Midbrain (tissue), 1 donor: Measurements from ENCODE around the gene KIF1A.

ENCODE experiments used
- DNase-seq: peaks from one replicate; lab custom pipeline; 2025; lab: John Stamatoyannopoulos, UW

KIF1A gene

DNA sequence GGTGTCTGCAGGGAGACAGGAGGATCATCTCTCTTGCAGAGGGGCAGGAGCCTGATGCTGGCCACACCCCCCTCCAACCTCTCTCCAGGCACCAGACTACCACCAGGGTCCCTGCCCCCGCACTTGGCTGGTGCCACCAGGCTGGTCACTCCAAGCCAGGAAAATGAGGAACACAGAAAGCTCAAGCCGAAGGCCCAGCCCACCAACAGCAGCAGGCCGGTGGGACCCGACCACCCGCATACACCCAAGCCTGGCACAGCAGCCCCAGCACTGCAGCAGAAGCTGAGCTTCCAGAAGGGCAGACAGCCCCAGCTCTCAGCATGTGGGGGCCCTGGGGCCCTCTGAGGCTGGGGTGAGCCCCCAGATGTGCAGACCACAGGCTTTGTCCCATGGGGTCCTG lies 52.7 kb downstream of the KIF1A start:
- DNase-seq = no peak

DNA sequence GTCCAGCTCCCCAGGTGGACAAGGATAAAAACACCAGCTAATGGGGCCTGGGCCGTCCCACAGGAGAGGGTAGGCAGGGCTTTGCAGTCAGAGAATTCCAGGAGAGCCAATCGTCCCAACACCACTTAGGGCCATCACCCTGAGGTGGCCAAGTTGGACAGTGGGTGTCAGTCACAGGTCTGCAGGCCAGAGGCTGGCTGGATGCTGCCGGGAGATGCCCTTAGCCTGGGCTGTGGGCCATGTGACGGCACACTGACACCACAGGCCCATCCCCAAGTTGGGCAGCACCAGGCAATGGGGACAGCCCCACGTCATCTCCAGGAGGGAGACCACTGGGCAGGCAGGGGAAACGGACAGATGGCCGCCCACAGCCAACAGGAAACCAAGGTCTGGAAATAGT lies 53.9 kb downstream of the KIF1A start:
- no peak for DNase-seq

DNA sequence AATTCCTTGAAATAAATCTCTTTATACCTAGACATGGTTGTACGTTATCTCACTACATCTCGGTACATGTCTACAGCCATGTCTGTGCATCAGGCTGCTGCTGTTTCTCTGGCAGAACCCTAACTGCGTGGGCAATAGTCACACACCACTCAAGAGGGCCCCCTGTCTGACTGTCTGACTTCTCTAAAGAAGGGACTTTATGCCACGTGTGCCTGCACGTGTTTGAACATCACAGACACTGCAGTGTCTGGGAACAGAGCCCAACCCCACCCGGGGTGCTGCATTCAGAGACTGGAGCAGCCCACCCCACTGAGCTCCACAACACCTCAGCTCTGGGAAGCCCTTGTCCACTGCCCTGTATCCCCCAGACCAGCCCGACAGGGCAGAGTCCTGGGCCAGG lies 55.0 kb downstream of the KIF1A start:
- no peak for DNase-seq

DNA sequence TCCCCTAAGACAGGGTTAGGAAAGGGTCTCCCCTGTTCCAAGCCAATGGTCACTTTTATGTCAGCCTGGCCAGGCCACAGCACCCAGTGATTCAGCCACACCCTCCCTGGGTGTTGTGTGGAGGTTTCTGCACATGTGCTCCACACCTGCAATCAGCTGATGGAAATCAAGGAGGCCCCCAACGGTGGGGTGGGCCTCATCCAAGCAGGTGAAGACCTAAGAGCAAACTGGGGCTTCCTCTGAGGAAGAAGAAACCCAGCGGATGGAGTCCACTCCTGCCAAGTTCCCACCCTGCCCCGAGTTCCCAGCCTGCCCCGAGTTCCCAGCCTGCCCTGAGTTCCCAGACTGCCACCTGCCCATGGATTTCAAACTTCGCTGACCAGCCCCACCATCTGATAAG lies 55.4 kb downstream of the KIF1A start:
- no peak for DNase-seq

DNA sequence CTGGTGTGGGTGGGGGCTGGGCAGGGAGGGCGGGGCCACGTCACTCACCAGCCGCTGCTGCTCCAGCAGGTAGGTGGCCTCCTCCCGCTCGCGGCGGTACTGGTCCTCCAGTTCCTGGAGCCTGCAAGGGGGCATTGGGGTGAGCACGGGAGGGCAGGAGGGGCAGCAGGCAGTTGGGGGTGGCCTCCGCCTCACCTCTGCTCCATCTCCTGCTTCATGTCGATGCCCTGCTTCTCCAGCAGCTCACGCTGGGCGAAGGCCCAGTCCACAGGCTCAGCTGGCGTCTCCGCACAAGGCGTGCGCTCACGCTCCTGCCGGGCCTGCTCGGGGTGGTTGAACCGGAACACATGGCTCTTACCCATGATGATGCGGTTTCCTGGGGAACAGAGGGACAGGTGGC lies 57.0 kb downstream of the KIF1A start:
- no peak for DNase-seq

DNA sequence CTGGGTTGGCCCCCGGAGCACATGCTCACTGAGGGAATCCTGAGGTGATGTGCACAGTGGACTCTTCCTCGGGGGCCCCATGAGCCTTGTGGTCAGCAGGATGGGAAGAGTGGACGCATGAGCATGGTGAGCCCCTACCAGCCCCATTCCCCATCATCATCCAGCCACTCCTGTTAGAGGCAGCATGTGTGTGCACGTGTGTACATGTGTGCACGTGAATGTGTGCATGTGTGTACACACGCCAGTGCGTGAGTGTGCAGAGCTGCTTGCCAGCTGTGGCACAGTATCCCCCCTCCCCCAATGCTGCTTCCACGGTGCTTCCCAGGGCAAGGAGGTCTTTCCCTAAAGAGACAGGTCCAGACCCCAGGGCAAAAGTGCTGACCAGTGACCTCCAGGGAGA lies 57.8 kb downstream of the KIF1A start:
- no peak for DNase-seq

DNA sequence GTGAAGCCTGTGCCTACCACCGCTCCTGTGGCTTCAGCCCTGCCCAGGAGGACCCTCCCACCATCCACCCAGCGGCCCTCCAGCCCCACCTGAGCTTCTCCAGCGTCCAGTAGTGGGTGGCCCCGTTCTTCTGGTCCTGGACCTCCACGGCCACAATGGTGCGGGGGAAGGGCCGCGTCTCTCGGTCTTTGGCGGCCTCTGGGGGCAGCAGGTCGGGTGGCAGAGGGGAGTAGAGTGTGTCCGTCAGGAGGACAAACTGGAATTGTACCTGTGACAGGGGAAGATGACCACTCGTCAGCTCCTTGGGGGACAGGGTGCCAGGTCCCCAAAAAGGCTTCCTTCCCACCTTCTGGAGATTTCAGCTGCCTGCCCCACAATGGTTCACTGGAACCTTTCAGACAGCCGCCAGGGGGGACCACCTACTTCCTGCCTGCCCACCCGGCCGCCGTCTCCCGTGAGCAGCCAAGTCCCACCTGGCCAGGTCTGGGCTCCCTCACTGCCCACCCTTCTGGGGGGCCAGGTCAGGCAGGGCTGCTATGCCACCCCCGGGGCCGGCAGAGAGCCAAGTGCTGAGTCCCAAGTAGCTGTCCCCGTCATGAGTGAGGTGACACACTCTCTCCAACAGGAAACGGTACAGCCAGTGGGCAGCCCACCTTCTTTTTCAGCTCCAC lies 59.3 kb downstream of the KIF1A start:
- no peak for DNase-seq

DNA sequence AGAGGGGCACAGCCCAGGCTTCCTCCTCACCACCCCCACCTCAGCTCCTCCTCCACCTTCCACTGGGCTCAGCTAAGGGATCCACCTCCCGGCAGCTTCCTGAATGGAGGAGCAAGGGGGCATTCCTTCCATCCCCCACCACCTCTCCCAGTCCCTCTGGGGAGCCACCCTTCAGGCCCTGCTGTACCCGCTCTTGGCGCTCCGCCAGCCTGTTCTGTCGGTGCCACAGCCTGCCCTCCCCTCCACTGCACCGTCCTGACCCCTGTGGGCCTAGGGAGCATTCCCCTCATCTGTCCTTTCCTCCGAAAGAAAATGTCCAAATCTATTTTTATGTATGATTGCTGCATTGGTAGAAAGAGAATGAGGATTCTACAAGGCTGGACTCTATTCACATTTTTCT lies 59.9 kb downstream of the KIF1A start:
- no peak for DNase-seq

DNA sequence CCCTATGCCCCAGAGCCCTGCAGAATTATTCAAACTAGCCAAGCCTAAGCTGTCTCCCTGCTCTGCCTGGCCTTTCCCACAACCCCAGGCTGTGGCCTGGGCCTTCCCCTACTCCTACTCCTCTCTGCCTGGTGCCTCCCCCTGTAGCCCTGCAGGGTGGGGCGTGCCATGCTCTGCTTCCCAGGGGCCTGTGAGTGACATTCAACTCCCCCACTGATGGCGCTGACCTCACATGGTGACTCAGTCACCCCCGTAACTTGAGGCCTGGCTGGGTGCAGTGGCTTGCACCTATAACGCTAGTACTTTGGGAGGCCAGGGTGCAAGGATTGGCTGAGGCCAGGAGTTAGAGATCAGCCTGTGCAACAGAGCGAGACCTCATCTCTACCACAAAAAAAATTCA lies 60.6 kb downstream of the KIF1A start:
- no peak for DNase-seq

DNA sequence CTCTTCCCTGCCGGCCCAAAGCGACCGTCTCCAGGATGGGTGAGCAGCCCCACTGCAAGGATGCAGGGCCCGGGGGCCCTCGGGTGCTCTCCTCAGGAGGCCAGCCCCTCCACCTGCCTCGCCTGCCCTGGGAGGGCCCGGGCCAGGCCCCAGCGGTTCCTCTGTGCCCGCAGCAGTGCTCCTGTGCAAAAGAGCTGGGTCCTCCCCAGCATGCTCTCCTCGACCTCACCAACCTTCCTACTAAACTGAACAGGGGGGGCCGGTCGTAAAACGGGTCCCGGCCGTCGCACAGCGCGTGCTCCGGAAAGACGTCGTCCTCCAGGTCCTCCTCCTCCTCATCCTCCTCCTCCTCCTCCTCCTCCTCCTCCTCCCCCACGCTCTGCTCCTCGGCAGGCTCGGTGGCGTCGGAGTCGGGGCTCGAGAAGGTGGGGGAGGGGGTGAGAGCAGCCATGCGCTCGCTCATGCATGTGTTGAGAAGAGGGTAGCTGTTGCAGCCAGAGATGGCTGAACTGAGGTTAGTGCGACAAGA lies 62.9 kb downstream of the KIF1A start:
- no peak for DNase-seq

DNA sequence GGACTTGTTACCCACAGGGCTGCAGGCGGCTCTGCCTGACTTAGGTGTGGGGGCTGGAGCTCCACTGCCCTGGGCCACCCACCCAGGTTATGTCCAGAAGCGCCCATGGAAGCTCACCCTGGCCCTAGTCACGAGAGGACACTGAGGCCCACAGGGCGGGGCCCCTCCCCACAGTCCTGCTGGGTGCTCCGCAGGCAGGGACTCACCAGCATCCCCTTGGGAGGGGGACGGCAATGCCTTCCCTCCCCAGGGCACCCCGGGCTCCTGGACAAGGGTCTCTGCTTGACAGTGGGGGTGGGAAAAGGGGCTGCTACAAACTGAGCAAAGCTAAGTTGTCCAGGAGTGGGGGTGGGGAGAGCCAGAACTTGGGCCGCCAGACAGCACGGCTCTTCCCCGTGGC lies 67.8 kb downstream of the KIF1A start:
- no peak for DNase-seq

DNA sequence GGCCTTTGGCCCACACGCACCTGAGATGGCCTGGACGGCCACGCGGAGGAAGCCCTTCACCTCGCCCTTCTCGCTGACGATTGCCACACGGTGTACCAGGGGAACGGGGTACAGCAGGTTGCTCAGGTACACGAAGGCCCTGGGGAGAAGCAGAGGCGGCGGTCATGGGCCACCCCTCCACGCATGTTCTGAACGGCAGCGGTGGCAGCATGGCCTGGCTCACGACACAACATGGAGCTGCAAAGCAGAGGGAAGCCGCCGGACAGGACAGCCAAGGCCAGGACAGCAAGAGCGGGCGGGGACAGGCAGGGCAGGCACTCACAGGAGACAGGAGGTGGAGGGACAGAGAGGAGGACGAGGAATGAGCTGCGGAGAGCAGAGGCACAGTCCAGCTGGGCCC lies 69.6 kb downstream of the KIF1A start:
- DNase-seq = no peak

DNA sequence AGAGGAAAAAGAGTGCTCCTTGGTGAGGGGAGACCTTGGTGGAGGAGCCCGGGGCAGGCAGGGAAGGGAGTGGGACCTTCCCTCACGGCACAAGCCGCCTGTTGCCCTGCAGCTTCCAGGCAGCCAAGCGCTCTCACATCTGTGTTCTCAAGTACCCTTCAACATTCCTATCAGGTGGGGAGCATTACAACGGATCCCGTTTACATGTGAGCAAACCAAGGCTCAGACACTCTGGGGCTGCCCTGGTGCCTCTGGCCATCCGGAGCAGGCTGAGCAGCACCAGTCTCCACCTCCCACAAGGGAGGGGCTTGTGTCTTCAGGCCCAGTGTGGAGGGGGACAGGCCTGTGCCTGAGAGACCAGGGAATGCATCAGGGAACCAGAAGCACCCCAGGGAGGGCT lies 70.5 kb downstream of the KIF1A start:
- DNase-seq = no peak

DNA sequence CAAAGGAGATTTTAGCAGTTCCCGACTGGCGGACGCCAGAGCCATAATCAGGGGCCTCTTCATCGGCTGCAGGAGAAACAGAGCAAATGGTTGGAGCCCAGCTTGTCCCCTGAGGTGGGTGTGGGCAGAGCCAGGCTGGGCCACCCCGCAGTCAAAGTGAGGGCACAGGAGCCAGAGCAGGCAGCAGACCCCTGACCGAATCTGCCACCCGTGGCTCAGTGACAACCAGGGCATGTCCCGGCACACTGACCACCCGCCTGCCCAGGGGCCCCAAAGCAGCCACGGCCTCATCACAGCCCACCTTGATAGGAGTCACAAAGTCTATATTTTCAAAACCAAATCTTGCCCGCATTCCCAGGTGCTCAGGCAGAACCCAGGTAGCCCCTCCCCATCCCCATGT lies 72.8 kb downstream of the KIF1A start:
- DNase-seq = no peak

DNA sequence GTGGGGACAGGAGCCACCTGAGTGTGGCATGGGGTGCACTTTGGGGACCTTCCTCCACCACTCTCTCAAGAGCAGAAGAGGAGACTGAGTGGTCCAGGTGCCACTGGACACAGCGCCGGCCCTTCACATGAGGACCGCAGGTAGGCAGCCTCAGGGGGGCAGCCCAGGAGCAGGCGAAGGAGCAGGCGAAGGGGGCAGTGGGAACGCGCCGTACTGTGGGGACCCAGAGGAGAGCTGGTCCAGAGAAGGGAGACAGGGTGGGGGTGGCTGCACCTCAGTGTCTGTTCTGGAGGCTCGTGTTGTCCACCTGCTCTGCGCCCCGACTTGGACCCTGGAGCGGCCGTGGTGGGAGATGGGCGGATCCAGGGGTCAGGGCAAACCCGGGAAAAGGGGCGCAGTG lies 73.3 kb downstream of the KIF1A start:
- no peak for DNase-seq

DNA sequence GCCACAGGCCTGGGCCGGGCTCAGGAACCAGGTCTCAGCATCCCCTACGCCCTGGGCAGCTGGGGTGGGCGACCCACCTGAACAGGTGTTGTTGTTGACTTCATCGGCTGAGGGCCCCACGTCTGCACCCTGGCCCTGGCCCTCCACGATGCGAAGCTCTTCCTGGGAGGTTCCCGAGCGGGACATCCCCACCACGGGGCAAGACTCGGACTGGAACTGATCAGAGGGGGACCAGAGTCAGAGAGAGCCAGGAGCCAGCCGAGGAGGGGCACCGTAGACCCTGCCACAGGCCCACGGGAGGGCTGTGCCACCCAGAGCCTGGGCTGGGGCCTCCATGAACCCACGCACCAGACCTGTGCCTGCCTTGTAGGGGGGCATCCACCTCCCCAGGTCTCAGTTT lies 74.1 kb downstream of the KIF1A start:
- DNase-seq = no peak

DNA sequence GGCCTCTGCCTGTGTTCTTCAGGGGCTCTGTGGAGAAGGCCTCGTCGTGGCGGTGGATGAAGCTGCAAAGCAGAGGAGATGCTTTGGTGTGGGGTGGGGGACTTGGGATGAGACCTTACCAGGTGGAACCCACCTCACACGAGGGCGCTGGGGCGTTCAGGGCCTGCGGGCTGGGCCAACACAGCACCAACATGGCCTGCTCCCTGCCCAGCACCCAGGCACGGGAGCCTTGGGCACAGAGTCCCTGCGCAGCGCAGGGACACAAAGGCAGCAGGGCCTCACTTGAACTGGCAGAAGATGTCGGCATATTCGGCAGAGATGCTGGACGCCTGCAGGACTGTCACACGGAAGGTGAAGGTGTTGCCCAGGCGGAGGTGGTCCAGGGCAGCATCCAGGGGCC lies 74.6 kb downstream of the KIF1A start:
- DNase-seq = no peak

DNA sequence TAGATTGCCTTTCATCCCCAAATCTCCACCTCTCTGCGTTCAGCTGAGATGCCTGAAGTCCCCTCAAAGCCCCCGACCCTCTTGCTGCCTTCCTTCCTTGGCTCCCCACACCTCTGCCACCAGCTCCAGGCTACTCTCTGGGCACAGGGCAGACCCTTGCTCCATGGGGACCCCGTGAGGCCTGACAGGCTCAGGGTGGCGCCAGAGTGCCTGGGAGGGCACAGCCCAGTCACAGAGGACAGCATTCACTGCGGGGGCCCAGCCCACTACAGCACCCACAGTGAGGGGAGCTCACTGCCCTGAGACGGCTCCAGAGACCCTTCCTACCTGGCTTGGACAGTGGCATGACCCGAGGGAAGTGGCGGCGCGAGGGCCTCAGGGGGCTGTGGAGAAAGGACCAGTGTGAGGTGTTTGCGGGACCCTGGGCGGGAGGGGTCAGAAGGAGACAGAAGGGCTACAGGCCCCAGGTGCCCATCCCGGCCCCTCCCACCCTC lies 77.4 kb downstream of the KIF1A start:
- DNase-seq = no peak

DNA sequence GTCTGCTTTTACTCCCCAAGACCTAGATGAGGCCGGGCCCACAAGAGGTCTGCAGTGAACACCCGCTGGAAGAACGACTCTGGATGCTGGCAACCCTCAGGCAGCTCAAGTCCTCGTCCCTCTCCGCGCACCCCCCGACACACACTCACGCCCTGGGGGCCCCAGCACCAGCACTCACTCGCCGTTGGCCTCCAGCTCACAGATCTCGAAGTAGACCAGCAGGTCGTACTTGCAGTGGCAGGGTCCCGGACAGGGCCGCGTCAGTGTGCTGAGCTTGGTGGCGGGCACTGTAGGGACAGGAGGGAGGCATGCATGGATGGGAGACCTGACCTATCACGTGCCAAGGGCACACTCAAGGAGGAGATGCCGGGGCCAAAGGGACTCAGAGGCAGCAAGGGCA lies 78.9 kb downstream of the KIF1A start:
- no peak for DNase-seq

DNA sequence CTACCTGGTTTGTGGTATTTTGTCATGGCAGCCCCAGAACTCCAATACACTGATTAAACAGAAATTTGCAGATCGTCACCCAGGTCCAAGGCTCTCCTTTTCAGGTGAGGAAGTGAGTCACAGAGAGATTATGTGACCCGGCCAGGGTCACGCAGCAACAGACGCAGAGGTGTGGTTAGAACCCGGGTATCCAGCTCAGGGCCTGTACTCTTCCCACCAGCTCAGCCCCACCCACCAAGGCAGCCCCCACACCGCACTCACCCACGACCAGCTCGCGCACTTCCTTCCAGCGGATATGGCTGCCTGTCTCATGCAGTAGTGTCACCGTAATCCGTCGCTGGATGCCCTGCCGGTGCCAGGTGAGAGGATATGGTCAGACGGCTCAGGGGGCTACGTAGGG lies 80.2 kb downstream of the KIF1A start:
- DNase-seq = no peak

DNA sequence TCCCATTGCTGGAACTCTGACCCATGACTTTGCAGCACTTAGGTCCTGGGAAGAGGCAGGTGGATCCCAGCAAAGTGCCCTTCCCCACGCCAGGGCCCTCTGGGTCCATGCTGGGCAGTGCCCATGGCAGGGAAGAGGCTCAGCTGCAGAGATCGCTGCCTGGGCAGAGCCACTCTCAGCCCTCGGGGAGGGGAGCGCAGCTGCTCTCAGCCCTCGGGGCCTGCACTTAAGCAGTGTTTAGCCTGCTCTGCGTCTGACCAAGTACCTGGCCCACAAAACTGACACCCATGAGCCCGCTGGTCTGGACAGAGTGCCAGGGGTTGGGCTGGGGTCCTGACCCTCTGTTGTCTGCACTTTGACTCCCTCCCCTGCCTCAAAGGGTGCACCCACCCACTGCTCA lies 82.1 kb downstream of the KIF1A start:
- DNase-seq = no peak

DNA sequence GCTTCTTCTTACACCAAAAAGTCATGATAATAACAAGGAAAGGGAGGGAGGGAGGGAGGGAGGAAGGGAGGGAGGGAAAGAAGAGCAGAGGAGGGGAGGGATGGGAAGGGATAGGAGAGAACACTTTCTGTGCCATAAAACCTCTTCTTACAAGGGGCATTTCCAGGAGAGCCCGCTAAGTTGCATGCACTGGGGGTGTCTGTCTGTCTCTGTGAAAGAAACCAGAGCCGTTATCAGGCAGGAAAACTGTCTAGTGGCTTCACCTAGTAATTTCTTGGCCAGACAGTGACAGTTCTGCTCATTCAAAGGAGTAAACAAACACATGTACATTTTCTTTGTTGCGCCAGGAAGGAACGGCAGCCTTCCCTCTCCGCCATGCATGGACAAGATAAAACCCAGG lies 82.5 kb downstream of the KIF1A start:
- DNase-seq = no peak

DNA sequence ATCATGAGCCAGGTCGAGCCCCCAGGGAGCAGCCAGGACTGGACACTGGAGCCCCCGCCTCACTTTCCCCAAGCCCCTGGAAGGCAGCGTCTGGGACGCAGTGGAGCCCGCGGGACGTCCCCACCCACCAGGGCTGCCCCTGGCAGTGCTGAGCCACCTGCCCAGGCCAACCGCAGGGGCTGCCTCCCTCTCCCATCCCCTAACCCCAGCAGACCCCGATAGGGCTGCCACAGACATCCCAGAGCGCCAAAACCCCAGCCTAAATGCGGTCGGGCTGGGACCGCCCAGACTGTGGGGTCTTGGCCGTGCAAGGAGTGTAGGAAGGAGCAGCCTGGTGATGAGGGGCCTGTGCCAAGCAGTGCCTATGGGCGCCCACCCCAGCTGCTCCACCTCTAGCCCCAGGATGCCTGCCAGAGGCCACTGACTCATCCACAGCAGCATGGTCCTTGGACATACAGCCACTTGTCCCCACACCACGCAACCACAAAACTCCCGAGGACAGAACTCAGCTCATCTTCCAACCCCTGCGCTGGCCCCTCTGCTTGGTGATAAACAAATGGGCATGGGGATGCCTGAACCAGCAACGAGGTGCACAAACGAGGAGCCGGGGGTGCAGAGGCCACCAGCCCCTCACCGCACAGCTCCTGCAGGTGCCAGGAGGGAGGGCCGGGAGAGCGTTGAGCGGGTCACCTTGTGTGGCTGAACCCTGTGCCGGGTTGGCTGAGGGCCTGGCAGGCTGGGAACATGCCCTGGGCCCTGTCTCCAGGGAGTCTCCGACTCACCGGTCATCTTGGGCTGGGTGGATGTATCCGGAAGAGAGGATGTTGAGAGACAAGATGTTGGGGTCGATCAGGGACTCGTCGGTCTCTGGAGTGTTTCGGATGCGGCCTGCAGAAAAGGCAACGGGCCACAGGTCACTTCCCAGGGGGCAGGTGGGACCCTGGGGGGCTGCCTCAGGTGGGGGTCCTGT lies 83.5 kb downstream of the KIF1A start:
- DNase-seq = no peak
